K562 (cell line): ENCODE measurements around the gene PTPRO. TPM values are rescaled to one million over a fixed set of nuclear protein-coding genes. Genes with fewer than 3 reads are reported as not detected.

Experiments
- ATAC-seq: fragments of 200-7000 bp; cut with Tn5 transposase; 3 replicates; pipeline ENCODE4 v1.9.1; 2020; ENCODE audit warnings: moderate library complexity
- BruUV-seq: library from RNA; stranded (reverse); fragments of 400-500 nt; replicated peaks from 2 replicates; lab custom pipeline; 2021; lab: Mats Ljungman, UMichigan
- CTCF ChIA-PET: fragments of 300-600 bp; formaldehyde crosslinking; extraction: SDS; loops from one replicate; lab custom pipeline; 2021; ENCODE audit warnings: low intra/inter-chr PET ratio; lab: Yijun Ruan, JAX
- POLR2A ChIA-PET: fragments of 300-600, 350-650 bp; sonication (Branson Sonifier 250); formaldehyde crosslinking; extraction: SDS; loops from one replicate; lab custom pipeline; 2021; ENCODE audit warnings: antibody characterized with exemption, inconsistent platforms; lab: Yijun Ruan, JAX
- DNase-seq, 4 experiments: peaks; one replicate each; pipeline versions ENCODE4 v3.0.0 to v3.0.0-alpha.2; 2011 to 2018; ENCODE audit warnings: low spot score in 3 of 4, mixed read lengths in 3 of 4; ENCODE audit errors: extremely low read depth in 1 of 4
- FAIRE-seq: peaks from 2 replicates; lab custom pipeline; 2011; peaks lifted over from hg19 to GRCh38; lab: Jason Lieb, UNC
- H2AFZ ChIP-seq: 2 replicates; pipeline ENCODE4 v1.6.0; 2011; ENCODE audit warnings: low read depth, low read length, control low read depth, inconsistent platforms
- H3K27ac ChIP-seq: fragments of 200-600 bp; 3 replicates; pipeline ENCODE4 v1.8.0; 2011; ENCODE audit warnings: low read depth, mild to moderate bottlenecking, control low read depth, inconsistent platforms, low read length, moderate library complexity, mixed read lengths; ENCODE audit errors: extremely low read depth
- H3K27me3 ChIP-seq, 2 experiments: fragments of 300-600 bp in 1 of 2; 2 replicates in 1 of 2; 3 replicates in 1 of 2; pipeline versions ENCODE4 v1.6.0 to v1.8.0; 2011; ENCODE audit warnings: inconsistent platforms in 2 of 2, low read length in 2 of 2, mild to moderate bottlenecking in 1 of 2, mixed read lengths in 1 of 2, moderate library complexity in 1 of 2; ENCODE audit not compliant: control insufficient read depth in 2 of 2, insufficient read depth in 2 of 2
- H3K36me3 ChIP-seq: fragments of 300-600 bp; 3 replicates; pipeline ENCODE4 v1.8.0; 2011; ENCODE audit warnings: mild to moderate bottlenecking, low read length, inconsistent platforms; ENCODE audit not compliant: control insufficient read depth, insufficient read depth
- H3K4me1 ChIP-seq, 2 experiments: fragments of 200-600 bp in 1 of 2; replicated peaks in 1 of 2; 2 replicates in 1 of 2; 3 replicates in 1 of 2; pipeline versions ENCODE4 v1.5.1 to v1.8.0; 2011; ENCODE audit warnings: inconsistent platforms in 2 of 2, low read length in 2 of 2, mild to moderate bottlenecking in 1 of 2, mixed read lengths in 1 of 2, moderate library complexity in 1 of 2; ENCODE audit not compliant: control insufficient read depth in 2 of 2, insufficient read depth in 2 of 2
- H3K4me2 ChIP-seq: 2 replicates; pipeline ENCODE4 v1.6.1; 2011; ENCODE audit warnings: low read length, control low read depth, inconsistent platforms, mixed read lengths; ENCODE audit not compliant: insufficient read depth
- H3K4me3 ChIP-seq: fragments of 200-600 bp; sonication (generic), shearing (Covaris generic); 2 replicates; pipeline ENCODE4 v1.5.1; 2016; ENCODE audit warnings: control low read depth, inconsistent platforms
- H3K79me2 ChIP-seq: fragments of 200-600 bp; 3 replicates; pipeline ENCODE4 v1.8.0; 2011; ENCODE audit warnings: low read length, inconsistent platforms; ENCODE audit not compliant: control insufficient read depth, insufficient read depth
- H3K9ac ChIP-seq, 2 experiments: 2 replicates each; pipeline versions ENCODE4 v1.6.0 to v1.6.1; 2011; ENCODE audit warnings: low read depth in 2 of 2, low read length in 2 of 2, control low read depth in 1 of 2, inconsistent platforms in 1 of 2, mild to moderate bottlenecking in 1 of 2, mixed read lengths in 1 of 2; ENCODE audit not compliant: insufficient read depth in 1 of 2
- H3K9me1 ChIP-seq: one replicate; pipeline ENCODE4 v1.6.0; 2011; ENCODE audit warnings: inconsistent platforms, mild to moderate bottlenecking, low read length, moderate library complexity; ENCODE audit not compliant: control insufficient read depth, insufficient read depth
- H3K9me3 ChIP-seq: replicated peaks from 2 replicates; pipeline ENCODE4 v1.5.1; 2011; ENCODE audit warnings: low read depth, low read length, inconsistent platforms; ENCODE audit not compliant: control insufficient read depth, insufficient read depth
- H4K20me1 ChIP-seq: replicated peaks from 2 replicates; pipeline ENCODE4 v1.6.1; 2011; ENCODE audit warnings: low read length, inconsistent platforms, mixed read lengths; ENCODE audit not compliant: control insufficient read depth, insufficient read depth
- ADNP ChIP-seq: fragments of 200-800 bp; sonication (Bioruptor generic); IDR thresholded peaks from 2 replicates; pipeline ENCODE4 v1.6.1; 2016; ENCODE audit warnings: missing genetic modification characterization, missing compliant biosample characterization
- CSDE1 ChIP-seq, 2 experiments: fragments of 450-650 bp; IDR thresholded peaks; 2 replicates each; pipeline ENCODE4 v1.6.1; 2016; ENCODE audit warnings: mild to moderate bottlenecking in 1 of 2
- DPF2 ChIP-seq: fragments of 450-650 bp; IDR thresholded peaks from 2 replicates; pipeline ENCODE4 v1.6.1; 2016
- FOXM1 ChIP-seq, 2 experiments: fragments of 450-650 bp in 1 of 2; sonication (generic) in 1 of 2; formaldehyde crosslinking in 1 of 2; IDR thresholded peaks; 2 replicates each; pipeline versions ENCODE4 v1.6.1 to v1.9.0; 2017 to 2022; ENCODE audit warnings: low read depth in 2 of 2, mild to moderate bottlenecking in 2 of 2, missing genetic modification reagents in 1 of 2, moderate library complexity in 1 of 2
- HLTF ChIP-seq: fragments of 450-650 bp; IDR thresholded peaks from 2 replicates; pipeline ENCODE4 v1.6.1; 2016
- ILF3 ChIP-seq: fragments of 450-650 bp; IDR thresholded peaks from 2 replicates; pipeline ENCODE4 v1.6.1; 2018; ENCODE audit warnings: antibody characterized with exemption, mild to moderate bottlenecking, moderate library complexity, borderline replicate concordance
- KDM2B ChIP-seq: fragments of 250-450 bp; sonication (Bioruptor Pico); IDR thresholded peaks from 2 replicates; pipeline ENCODE4 v1.8.0; 2021; ENCODE audit warnings: mild to moderate bottlenecking, moderate library complexity
- MXI1 ChIP-seq: IDR thresholded peaks from 2 replicates; pipeline ENCODE4 v1.6.1; 2011; ENCODE audit warnings: low read depth, mild to moderate bottlenecking, improper control_type of control experiment, low read length
- NEUROD1 ChIP-seq: fragments of 150-350 bp; IDR thresholded peaks from 2 replicates; pipeline ENCODE4 v1.6.1; 2014; ENCODE audit warnings: borderline replicate concordance, low read length, low read depth; ENCODE audit not compliant: partially characterized antibody
- NFE2 ChIP-seq: IDR thresholded peaks from 2 replicates; pipeline ENCODE4 v1.6.1; 2014; ENCODE audit warnings: antibody characterized with exemption, low read depth
- PPARD ChIP-seq: fragments of 250-450 bp; sonication (Bioruptor Pico); IDR thresholded peaks from 2 replicates; pipeline ENCODE4 v1.8.0; 2022; ENCODE audit warnings: inconsistent platforms, mild to moderate bottlenecking, moderate library complexity
- SMAD1 ChIP-seq: fragments of 150-350 bp; IDR thresholded peaks from 2 replicates; pipeline ENCODE4 v1.6.1; 2014; ENCODE audit warnings: low read length, low read depth; ENCODE audit not compliant: partially characterized antibody
- TOE1 ChIP-seq, 2 experiments: fragments of 450-650 bp in 1 of 2; sonication (generic) in 1 of 2; formaldehyde crosslinking in 1 of 2; IDR thresholded peaks; 2 replicates each; pipeline versions ENCODE4 v1.7.1 to v1.8.0; 2016 to 2022; ENCODE audit warnings: borderline replicate concordance in 2 of 2, mild to moderate bottlenecking in 2 of 2, antibody characterized with exemption in 1 of 2, inconsistent platforms in 1 of 2, low read depth in 1 of 2, missing genetic modification reagents in 1 of 2, moderate library complexity in 1 of 2
- USF1 ChIP-seq: sonication (generic); formaldehyde crosslinking; IDR thresholded peaks from 2 replicates; pipeline ENCODE4 v1.9.0; 2022; ENCODE audit warnings: mild to moderate bottlenecking, missing genetic modification reagents
- ZNF609 ChIP-seq: sonication (generic); formaldehyde crosslinking; IDR thresholded peaks from 2 replicates; pipeline ENCODE4 v1.8.1; 2023; ENCODE audit warnings: missing genetic modification reagents, mild to moderate bottlenecking, borderline replicate concordance
- WGBS: fragments of 100-300 bp; shearing (Covaris generic); methylation state at CpG from one replicate; pipeline ENCODE4 v1.1.6; 2016; ENCODE audit warnings: low coverage, mixed read lengths; ENCODE audit not compliant: insufficient coverage; ENCODE audit errors: missing lambda C conversion rate; 5-methylcytosine and 5-hydroxymethylcytosine counted together
- in situ Hi-C: fragments of 300-500 bp; cut with MboI; formaldehyde crosslinking; loops from 4 replicates; pipeline ENCODE4 v1.15.0; 2018; ENCODE audit warnings: inconsistent platforms, mixed read lengths
- intact Hi-C: fragments of 100-400 bp; cut with micrococcal nuclease; formaldehyde crosslinking; loops from 2 replicates; pipeline ENCODE4 v1.14.2; 2022
- polyA plus RNA-seq, 8 experiments: library from polyadenylated mRNA; depleted of rRNA in 4 of 8; stranded (reverse) in 5 of 8; unstranded in 3 of 8; fragments of >200 nt; fragmentation: Nextera tagmentation in 2 of 8; fragmentation: Illumina TruSeq in 1 of 8; extraction: Ambion mirVana in 2 of 8; extraction: Trizol in 1 of 8; gene quantifications; 2 replicates each; pipeline versions ENCODE4 v1.2.1 to v1.2.3, GENCODE V29; 2011 to 2014; ENCODE audit warnings: inconsistent platforms in 1 of 8, missing spikeins in 1 of 8
- total RNA-seq, 7 experiments: library from RNA; depleted of rRNA in 6 of 7; stranded (reverse); fragments of >200 nt in 6 of 7; fragmentation: Illumina TruSeq in 2 of 7; extraction: Trizol in 2 of 7; gene quantifications; 2 replicates each; pipeline versions ENCODE4 v1.2.1 to v1.2.3, GENCODE V29; 2011 to 2021; ENCODE audit warnings: low replicate concordance in 1 of 7
- TF ChIP-seq, protein P1 (sequence below): fragments of 250-450 bp; sonication (Bioruptor Pico); IDR thresholded peaks from 2 replicates; pipeline ENCODE4 v1.6.1; 2021; ENCODE audit warnings: mild to moderate bottlenecking

Gene PTPRO
- total and polyA plus RNA-seq, 9 of the 15 experiments (the other 6 are each of a cell fraction or from before 2014, with no cell fraction given), result 0.22 TPM; not detected in 8

DNA sequence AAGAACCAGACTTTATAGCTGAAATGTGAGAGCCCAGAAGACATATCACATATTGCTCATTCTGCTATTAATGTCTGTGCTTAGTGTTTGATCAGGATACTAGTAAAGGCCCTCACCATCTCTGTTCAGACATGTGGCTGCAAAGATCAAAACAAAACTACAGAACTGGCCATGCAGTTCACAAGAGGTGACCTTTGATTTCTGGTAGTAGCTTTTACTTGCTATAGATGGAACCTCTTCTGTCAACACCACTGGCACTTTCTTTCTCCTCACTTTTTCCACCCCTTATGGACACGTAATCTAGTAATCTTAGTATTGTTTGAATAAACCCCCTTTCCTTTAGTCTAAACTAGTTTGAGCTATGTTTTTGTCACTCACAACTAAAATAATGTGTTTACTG, 252.0 kb downstream of the PTPRO start:
- no TSS peak for BruUV-seq
- Histone ChIP-seq H3K4me2 (no peak overlapping the region), H3K27ac (no peak overlapping the region), H3K4me3 (no peak overlapping the region), H3K27me3 (no peaks in the 10 kb centered on the region), H4K20me1 (no peaks in the 10 kb centered on the region), H3K9me1 (no peaks in the 10 kb centered on the region), H3K36me3 (no peaks in the 10 kb centered on the region), H3K9ac (no peak overlapping the region), H3K4me1 (no peaks in the 10 kb centered on the region), H3K9me3 (no peaks in the 10 kb centered on the region), H3K79me2 (no peaks in the 10 kb centered on the region), H2AFZ (no peak overlapping the region)
- FAIRE-seq (no peak), DNase-seq (no peak), ATAC-seq (no peak)
- ChIA-PET POLR2A (no interaction called here), CTCF (no interaction called here)
- intact Hi-C loops (no loop called here), in situ Hi-C loops (no loop called here)
- 0% methylated on average over 1 of the region's 1 CpG for WGBS
- no peak for TF ChIP-seq SMAD1
- TF ChIP-seq ADNP, result no peak
- no peak for TF ChIP-seq ZNF609 (CRISPR knock-in tag)
- TF ChIP-seq PPARD (CRISPR knock-in tag), result no peak
- no peak for TF ChIP-seq MXI1
- TF ChIP-seq KDM2B (CRISPR knock-in tag), result no peak
- no peak for TF ChIP-seq HLTF
- TF ChIP-seq USF1 (CRISPR knock-in tag), result no peak
- no peak for TF ChIP-seq CSDE1 (IDR thresholded peaks at IDR 0.05)
- no peak for TF ChIP-seq NEUROD1
- TF ChIP-seq DPF2, result no peak
- no peak for TF ChIP-seq ILF3
- TF ChIP-seq, protein P1, sequence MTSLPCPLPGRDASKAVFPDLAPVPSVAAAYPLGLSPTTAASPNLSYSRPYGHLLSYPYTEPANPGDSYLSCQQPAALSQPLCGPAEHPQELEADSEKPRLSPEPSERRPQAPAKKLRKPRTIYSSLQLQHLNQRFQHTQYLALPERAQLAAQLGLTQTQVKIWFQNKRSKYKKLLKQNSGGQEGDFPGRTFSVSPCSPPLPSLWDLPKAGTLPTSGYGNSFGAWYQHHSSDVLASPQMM (CRISPR knock-in tag), result no peak
- TF ChIP-seq FOXM1 (IDR thresholded peaks at IDR 0.05; ENCODE audit: low read depth), result no peak
- no peak for TF ChIP-seq FOXM1 (CRISPR knock-in tag; IDR thresholded peaks at IDR 0.05; ENCODE audit: low read depth)
- TF ChIP-seq NFE2, result no peak
- no peak for TF ChIP-seq TOE1 (IDR thresholded peaks at IDR 0.05; ENCODE audit: borderline replicate concordance)
- no peak for TF ChIP-seq TOE1 (CRISPR knock-in tag; IDR thresholded peaks at IDR 0.05; ENCODE audit: borderline replicate concordance, low read depth)
